Measurements from ENCODE around the gene LRP1B. TPM values are rescaled to one million over a fixed set of nuclear protein-coding genes. Genes with fewer than 3 reads are reported as not detected.
A peak's percentile ranks its signal among the peaks of the same experiment; 100 is the strongest.

The LRP1B gene
- total and polyA plus RNA-seq, 2 experiments from 2014 or later: not detected

DNA sequence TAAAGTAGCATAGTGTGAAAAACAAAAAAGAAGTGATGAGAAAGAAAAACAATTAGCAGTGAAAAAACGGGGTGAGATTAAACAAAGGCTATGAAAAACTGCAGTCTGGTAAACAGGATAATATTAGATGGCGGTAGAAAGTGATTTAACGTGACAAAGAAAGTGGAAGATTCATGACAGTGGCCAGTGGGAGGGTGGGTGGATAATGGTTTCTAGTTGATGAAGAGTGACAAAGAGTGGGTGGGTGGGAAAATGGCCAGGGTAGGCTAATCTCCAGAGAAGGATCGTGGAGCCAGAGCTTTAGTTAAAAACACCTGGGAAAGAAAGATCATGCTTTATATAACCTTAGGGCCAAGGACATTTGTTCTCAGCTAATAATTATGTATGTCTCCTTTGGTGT, 1667.8 kb downstream of the LRP1B start:
- H4K20me1 ChIP-seq (ENCODE audit: insufficient read depth): no peaks in the 10 kb centered on the region
- no peaks in the 10 kb centered on the region for H3K36me3 ChIP-seq (ENCODE audit: low read depth)
- no peak overlapping the region for H2AFZ ChIP-seq
- H3K9me3 ChIP-seq (ENCODE audit: low read depth): no peaks in the 10 kb centered on the region
- no peak for DNase-seq
- in situ Hi-C loops (cut with MboI): no loop called here
- H3K27me3 ChIP-seq (replicated peaks; ENCODE audit: insufficient read depth): no peaks in the 10 kb centered on the region
- H3K4me2 ChIP-seq (ENCODE audit: unreplicated experiment): no peak overlapping the region
- no peaks in the 10 kb centered on the region for H3K4me1 ChIP-seq (ENCODE audit: insufficient read depth)
- no peak overlapping the region for H3K4me3 ChIP-seq
- 8 to 15% methylated on average over 4 of the region's 4 CpGs for WGBS, 2 experiments (ENCODE audit: low coverage in 1 of 2, low lambda C conversion rate in 2 of 2, missing lambda C conversion rate in 2 of 2)
- H3F3A ChIP-seq (ENCODE audit: insufficient read depth): no peaks in the 10 kb centered on the region
- H3K9ac ChIP-seq: no peak overlapping the region
- H3K27ac ChIP-seq: no peak overlapping the region
- no peaks in the 10 kb centered on the region for H3K79me2 ChIP-seq (ENCODE audit: insufficient read depth)
- TF ChIP-seq EZH2 (IDR thresholded peaks at IDR 0.05; ENCODE audit: insufficient read depth, poor library complexity, severe bottlenecking): no peak
- TF ChIP-seq EZH2phosphoT487 (IDR thresholded peaks at IDR 0.05; ENCODE audit: insufficient read depth, low read depth): no peak
- H3K9me2 ChIP-seq (ENCODE audit: insufficient read depth): no peaks in the 10 kb centered on the region

DNA sequence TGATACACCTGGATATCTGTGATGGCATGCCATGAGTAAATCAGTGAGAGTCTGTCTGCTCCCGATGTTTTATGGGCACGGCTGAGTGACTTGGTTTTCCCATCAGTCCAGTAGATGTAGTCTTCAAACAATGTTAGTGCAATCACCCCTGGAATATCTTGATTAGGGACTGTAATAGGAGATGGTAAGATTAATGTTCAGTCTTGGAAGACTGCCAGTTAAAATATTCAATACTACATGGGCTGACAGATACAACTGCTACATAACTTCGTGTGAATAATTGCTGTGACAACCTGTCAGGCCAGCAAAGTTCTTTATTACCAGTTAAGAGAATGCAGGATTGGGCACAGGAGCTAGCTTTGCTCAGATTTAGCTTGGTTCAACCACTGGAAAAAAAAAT, 1673.3 kb downstream of the LRP1B start:
- H3K27ac ChIP-seq: no peak overlapping the region
- in situ Hi-C loops (cut with MboI): no loop called here
- H3K9me2 ChIP-seq (ENCODE audit: insufficient read depth): no peaks in the 10 kb centered on the region
- 0 out of 2 replicates have a peak, but pooled peaks cover 4% of the 10 kb centered on the region for H3K4me1 ChIP-seq (ENCODE audit: insufficient read depth)
- no peak overlapping the region for H3K9ac ChIP-seq
- no peak overlapping the region for H3K4me2 ChIP-seq (ENCODE audit: unreplicated experiment)
- H3K4me3 ChIP-seq: no peak overlapping the region
- TF ChIP-seq EZH2phosphoT487 (IDR thresholded peaks at IDR 0.05; ENCODE audit: insufficient read depth, low read depth) (no peak), EZH2 (IDR thresholded peaks at IDR 0.05; ENCODE audit: insufficient read depth, poor library complexity, severe bottlenecking) (no peak)
- no peaks in the 10 kb centered on the region for H4K20me1 ChIP-seq (ENCODE audit: insufficient read depth)
- DNase-seq: no peak
- no peak overlapping the region for H2AFZ ChIP-seq
- no peaks in the 10 kb centered on the region for H3K36me3 ChIP-seq (ENCODE audit: low read depth)
- H3K27me3 ChIP-seq (replicated peaks; ENCODE audit: insufficient read depth): no peaks in the 10 kb centered on the region
- no peaks in the 10 kb centered on the region for H3K9me3 ChIP-seq (ENCODE audit: low read depth)
- no peaks in the 10 kb centered on the region for H3F3A ChIP-seq (ENCODE audit: insufficient read depth)
- WGBS, 2 experiments (ENCODE audit: low coverage in 1 of 2, low lambda C conversion rate in 2 of 2, missing lambda C conversion rate in 2 of 2): 63 to 64% methylated on average over 3 of the region's 3 CpGs
- no peaks in the 10 kb centered on the region for H3K79me2 ChIP-seq (ENCODE audit: insufficient read depth)

DNA sequence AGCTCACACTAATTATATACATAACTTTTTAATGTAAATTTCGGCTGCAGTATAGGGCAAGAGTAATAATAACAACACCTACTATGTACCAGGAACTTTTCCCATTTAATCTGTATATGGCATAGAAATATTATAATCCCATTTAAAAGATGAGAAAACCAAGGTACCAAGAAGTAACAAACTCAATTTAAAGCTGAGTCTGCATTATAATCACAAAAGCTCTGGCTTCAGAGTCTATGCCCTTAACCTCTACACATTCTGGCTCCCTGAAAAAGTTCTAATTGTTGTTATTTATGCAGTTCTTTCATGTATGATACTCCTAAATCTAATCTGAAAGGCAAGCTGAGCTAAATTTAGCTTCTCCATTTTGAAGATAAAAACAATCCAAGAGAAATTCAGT, 1675.5 kb downstream of the LRP1B start:
- no peak for DNase-seq
- Histone ChIP-seq H3K27me3 (replicated peaks; ENCODE audit: insufficient read depth) (no peaks in the 10 kb centered on the region), H3K27ac (no peak overlapping the region), H4K20me1 (ENCODE audit: insufficient read depth) (no peaks in the 10 kb centered on the region), H2AFZ (no peak overlapping the region), H3K4me1 (ENCODE audit: insufficient read depth) (0 out of 2 replicates have a peak, but pooled peaks cover 4% of the 10 kb centered on the region), H3K9me2 (ENCODE audit: insufficient read depth) (no peaks in the 10 kb centered on the region), H3K36me3 (ENCODE audit: low read depth) (no peaks in the 10 kb centered on the region), H3K4me2 (ENCODE audit: unreplicated experiment) (no peak overlapping the region), H3K4me3 (no peak overlapping the region), H3F3A (ENCODE audit: insufficient read depth) (no peaks in the 10 kb centered on the region), H3K9me3 (ENCODE audit: low read depth) (no peaks in the 10 kb centered on the region), H3K79me2 (ENCODE audit: insufficient read depth) (no peaks in the 10 kb centered on the region), H3K9ac (no peak overlapping the region)
- in situ Hi-C loops (cut with MboI): no loop called here
- TF ChIP-seq EZH2 (IDR thresholded peaks at IDR 0.05; ENCODE audit: insufficient read depth, poor library complexity, severe bottlenecking) (no peak), EZH2phosphoT487 (IDR thresholded peaks at IDR 0.05; ENCODE audit: insufficient read depth, low read depth) (no peak)
- 93 to 96% methylated on average over 1 of the region's 1 CpG for whole genome bisulfite sequencing, 2 experiments (ENCODE audit: low coverage in 1 of 2, low lambda C conversion rate in 2 of 2, missing lambda C conversion rate in 2 of 2)

GRCh38 chr2:140454717-140455116, 1676.1 kb downstream of the LRP1B start:
- Histone ChIP-seq H3K27ac (no peak overlapping the region), H3K36me3 (ENCODE audit: low read depth) (no peaks in the 10 kb centered on the region), H3K4me2 (ENCODE audit: unreplicated experiment) (no peak overlapping the region), H2AFZ (no peak overlapping the region), H4K20me1 (ENCODE audit: insufficient read depth) (no peaks in the 10 kb centered on the region), H3K9ac (no peak overlapping the region), H3F3A (ENCODE audit: insufficient read depth) (no peaks in the 10 kb centered on the region), H3K9me3 (ENCODE audit: low read depth) (no peaks in the 10 kb centered on the region), H3K79me2 (ENCODE audit: insufficient read depth) (no peaks in the 10 kb centered on the region), H3K9me2 (ENCODE audit: insufficient read depth) (no peaks in the 10 kb centered on the region), H3K4me1 (ENCODE audit: insufficient read depth) (0 out of 2 replicates have a peak, but pooled peaks cover 4% of the 10 kb centered on the region), H3K27me3 (replicated peaks; ENCODE audit: insufficient read depth) (no peaks in the 10 kb centered on the region), H3K4me3 (no peak overlapping the region)
- TF ChIP-seq EZH2 (IDR thresholded peaks at IDR 0.05; ENCODE audit: insufficient read depth, poor library complexity, severe bottlenecking) (no peak), EZH2phosphoT487 (IDR thresholded peaks at IDR 0.05; ENCODE audit: insufficient read depth, low read depth) (no peak)
- in situ Hi-C loops (cut with MboI): no loop called here
- 2 to 5% methylated on average over 3 of the region's 3 CpGs for WGBS, 2 experiments (ENCODE audit: low coverage in 1 of 2, low lambda C conversion rate in 2 of 2, missing lambda C conversion rate in 2 of 2)
- peak; percentile 88 for DNase-seq

GRCh38 chr2:140451324-140451723, 1679.5 kb downstream of the LRP1B start:
- no peaks in the 10 kb centered on the region for H3K9me2 ChIP-seq (ENCODE audit: insufficient read depth)
- no peaks in the 10 kb centered on the region for H3F3A ChIP-seq (ENCODE audit: insufficient read depth)
- H3K4me1 ChIP-seq (ENCODE audit: insufficient read depth): 0 out of 2 replicates have a peak, but pooled peaks cover 4% of the 10 kb centered on the region
- DNase-seq: no peak
- H3K36me3 ChIP-seq (ENCODE audit: low read depth): no peaks in the 10 kb centered on the region
- H3K79me2 ChIP-seq (ENCODE audit: insufficient read depth): no peaks in the 10 kb centered on the region
- TF ChIP-seq EZH2phosphoT487 (IDR thresholded peaks at IDR 0.05; ENCODE audit: insufficient read depth, low read depth) (no peak), EZH2 (IDR thresholded peaks at IDR 0.05; ENCODE audit: insufficient read depth, poor library complexity, severe bottlenecking) (no peak)
- no peaks in the 10 kb centered on the region for H3K27me3 ChIP-seq (replicated peaks; ENCODE audit: insufficient read depth)
- H3K9me3 ChIP-seq (ENCODE audit: low read depth): no peaks in the 10 kb centered on the region
- H4K20me1 ChIP-seq (ENCODE audit: insufficient read depth): no peaks in the 10 kb centered on the region
- H3K27ac ChIP-seq: no peak overlapping the region
- in situ Hi-C loops (cut with MboI): no loop called here
- no peak overlapping the region for H3K9ac ChIP-seq
- no peak overlapping the region for H3K4me2 ChIP-seq (ENCODE audit: unreplicated experiment)
- H2AFZ ChIP-seq: no peak overlapping the region
- no peak overlapping the region for H3K4me3 ChIP-seq
